Breast epithelium (tissue), 4 donors: ENCODE measurements around the gene STARD13. TPM values are rescaled to one million over a fixed set of nuclear protein-coding genes. Genes with fewer than 3 reads are reported as not detected.

ENCODE experiments used
- DNase-seq, 2 donors: peaks; one replicate each; pipeline ENCODE4 v3.0.0-alpha.2; 2019; ENCODE audit warnings: low spot score in 2 of 2
- H3K27ac ChIP-seq, 2 donors: fragments of 200-600 bp; sonication (generic) in 1 of 2; one replicate each; pipeline ENCODE4 v1.5.1; 2016 to 2019; ENCODE audit warnings: mild to moderate bottlenecking in 1 of 2
- H3K27me3 ChIP-seq, 2 donors: fragments of 200-600 bp; sonication (generic) in 1 of 2; one replicate each; pipeline versions ENCODE4 v1.5.1 to v1.6.0; 2017 to 2019; ENCODE audit warnings: control low read depth in 1 of 2, mild to moderate bottlenecking in 1 of 2
- H3K36me3 ChIP-seq: fragments of 200-600 bp; one replicate; pipeline ENCODE4 v1.5.1; 2019
- H3K4me1 ChIP-seq, 2 donors: fragments of 200-600 bp; sonication (generic); one replicate each; pipeline ENCODE4 v1.5.1; 2016 to 2019; ENCODE audit warnings: control low read depth in 1 of 2
- H3K4me3 ChIP-seq, 3 donors: fragments of 200-600 bp; sonication (generic); 1 replicate in 2 of 3; 2 replicates in 1 of 3; pipeline ENCODE4 v1.5.1; 2016 to 2019; ENCODE audit warnings: mild to moderate bottlenecking in 3 of 3, moderate library complexity in 2 of 3
- H3K9me3 ChIP-seq, 2 donors: fragments of 200-600 bp; sonication (generic) in 1 of 2; one replicate each; pipeline ENCODE4 v1.5.1; 2016 to 2019; ENCODE audit warnings: control low read depth in 1 of 2
- POLR2A ChIP-seq: fragments of 450-650 bp; IDR thresholded peaks from one replicate; pipeline ENCODE4 v1.6.1; 2016; ENCODE audit warnings: antibody characterized with exemption, mild to moderate bottlenecking, moderate library complexity
- POLR2AphosphoS5 ChIP-seq, 3 donors: sonication (generic); formaldehyde crosslinking; IDR thresholded peaks; one replicate each; pipeline ENCODE4 v1.6.1; 2017; ENCODE audit warnings: antibody characterized with exemption in 3 of 3
- intact Hi-C: fragments of 100-400 bp; cut with DNase I; formaldehyde crosslinking; loops from one replicate; pipeline ENCODE4 v1.15.1; 2023; ENCODE audit warnings: low total_unique reads
- total RNA-seq, 3 donors: library from RNA; depleted of rRNA; stranded (reverse); fragments of >200 nt; gene quantifications; one replicate each; pipeline ENCODE4 v1.1.0, GENCODE V29; 2016
- TF ChIP-seq, protein P1 (sequence below), 3 donors: fragments of 450-650 bp; IDR thresholded peaks; one replicate each; pipeline ENCODE4 v1.5.1; 2016 to 2017; ENCODE audit warnings: antibody characterized with exemption in 3 of 3, mild to moderate bottlenecking in 3 of 3, moderate library complexity in 3 of 3

Gene STARD13
- total RNA-seq, 3 donors from 2014 or later: 42.4 to 62.3 (median 58.7) TPM

DNA sequence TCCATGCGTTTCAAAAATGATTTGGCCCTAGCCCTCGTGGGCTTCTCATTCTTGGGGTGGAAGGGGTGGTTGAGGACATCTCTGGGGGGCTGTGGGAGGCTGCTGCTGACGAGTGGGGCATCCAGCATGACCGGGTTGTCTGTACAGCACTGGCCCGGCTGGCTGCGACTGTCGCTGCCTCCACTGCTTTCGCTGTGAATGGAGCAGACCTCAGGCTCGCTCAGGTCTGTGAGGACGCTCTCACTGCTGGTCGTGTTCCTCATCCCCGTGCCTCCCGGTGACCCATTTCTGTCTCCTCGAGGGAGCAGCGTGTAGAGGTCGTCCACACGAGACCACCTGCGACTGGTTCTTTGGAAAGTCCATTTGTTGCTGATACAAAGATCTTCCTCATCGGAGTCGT is 155.7 kb downstream of the STARD13 start:
- no peaks in the 10 kb centered on the region for H3K27me3 ChIP-seq
- TF ChIP-seq, protein P1, sequence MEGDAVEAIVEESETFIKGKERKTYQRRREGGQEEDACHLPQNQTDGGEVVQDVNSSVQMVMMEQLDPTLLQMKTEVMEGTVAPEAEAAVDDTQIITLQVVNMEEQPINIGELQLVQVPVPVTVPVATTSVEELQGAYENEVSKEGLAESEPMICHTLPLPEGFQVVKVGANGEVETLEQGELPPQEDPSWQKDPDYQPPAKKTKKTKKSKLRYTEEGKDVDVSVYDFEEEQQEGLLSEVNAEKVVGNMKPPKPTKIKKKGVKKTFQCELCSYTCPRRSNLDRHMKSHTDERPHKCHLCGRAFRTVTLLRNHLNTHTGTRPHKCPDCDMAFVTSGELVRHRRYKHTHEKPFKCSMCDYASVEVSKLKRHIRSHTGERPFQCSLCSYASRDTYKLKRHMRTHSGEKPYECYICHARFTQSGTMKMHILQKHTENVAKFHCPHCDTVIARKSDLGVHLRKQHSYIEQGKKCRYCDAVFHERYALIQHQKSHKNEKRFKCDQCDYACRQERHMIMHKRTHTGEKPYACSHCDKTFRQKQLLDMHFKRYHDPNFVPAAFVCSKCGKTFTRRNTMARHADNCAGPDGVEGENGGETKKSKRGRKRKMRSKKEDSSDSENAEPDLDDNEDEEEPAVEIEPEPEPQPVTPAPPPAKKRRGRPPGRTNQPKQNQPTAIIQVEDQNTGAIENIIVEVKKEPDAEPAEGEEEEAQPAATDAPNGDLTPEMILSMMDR (IDR thresholded peaks at IDR 0.05): no peak
- no peak for TF ChIP-seq POLR2AphosphoS5 (IDR thresholded peaks at IDR 0.05)
- TF ChIP-seq POLR2A: no peak
- intact Hi-C loops: no loop called here
- H3K4me1 ChIP-seq: peaks cover 3 to 4% of the 10 kb centered on the region in 2 donors
- H3K36me3 ChIP-seq: no peaks in the 10 kb centered on the region
- H3K9me3 ChIP-seq: no peaks in the 10 kb centered on the region
- no peak overlapping the region for H3K27ac ChIP-seq
- no peak overlapping the region for H3K4me3 ChIP-seq
- DNase-seq: no peak

DNA sequence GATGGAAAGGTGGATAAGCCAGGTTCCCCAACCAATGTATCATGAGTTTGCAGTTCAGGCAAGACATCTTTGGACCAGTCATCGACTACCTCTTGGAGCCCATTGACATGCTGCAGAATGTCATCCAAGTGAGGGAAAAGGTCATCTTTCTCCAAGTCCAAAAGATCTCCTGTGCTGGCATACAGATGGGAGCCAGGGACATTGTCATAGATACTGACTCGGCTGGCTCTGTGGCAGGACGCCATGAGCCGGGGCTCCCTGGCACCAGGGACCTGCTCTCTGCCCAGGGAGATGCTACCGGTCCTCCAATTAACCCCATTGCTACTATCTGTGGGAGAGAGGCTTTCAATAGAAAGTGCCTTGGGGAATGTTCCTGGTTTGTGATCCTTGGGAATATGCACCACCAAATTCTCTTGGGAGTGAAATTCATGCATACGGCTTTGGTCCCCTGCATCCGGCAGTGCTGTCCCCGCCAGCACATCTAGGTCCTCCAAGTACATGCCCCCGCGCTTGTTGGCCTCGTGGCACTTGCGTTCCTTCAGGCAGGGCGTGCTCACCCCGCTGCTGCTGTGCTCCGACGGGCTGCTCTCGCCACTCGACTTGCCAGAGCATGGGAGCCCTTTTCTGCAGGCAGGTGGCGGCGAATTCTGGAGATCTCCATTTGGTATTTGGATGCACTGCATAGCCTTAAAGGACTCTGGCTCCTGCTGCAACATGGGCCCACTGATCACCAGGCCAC is 156.3 kb downstream of the STARD13 start:
- Histone ChIP-seq H3K4me3 (no peak overlapping the region), H3K36me3 (no peaks in the 10 kb centered on the region), H3K4me1 (peaks cover 3 to 4% of the 10 kb centered on the region in 2 donors), H3K27ac (no peak overlapping the region), H3K27me3 (no peaks in the 10 kb centered on the region), H3K9me3 (no peaks in the 10 kb centered on the region)
- TF ChIP-seq, protein P1 (IDR thresholded peaks at IDR 0.05): no peak
- TF ChIP-seq POLR2A (no peak), POLR2AphosphoS5 (IDR thresholded peaks at IDR 0.05) (no peak)
- no peak for DNase-seq
- intact Hi-C loops: no loop called here

DNA sequence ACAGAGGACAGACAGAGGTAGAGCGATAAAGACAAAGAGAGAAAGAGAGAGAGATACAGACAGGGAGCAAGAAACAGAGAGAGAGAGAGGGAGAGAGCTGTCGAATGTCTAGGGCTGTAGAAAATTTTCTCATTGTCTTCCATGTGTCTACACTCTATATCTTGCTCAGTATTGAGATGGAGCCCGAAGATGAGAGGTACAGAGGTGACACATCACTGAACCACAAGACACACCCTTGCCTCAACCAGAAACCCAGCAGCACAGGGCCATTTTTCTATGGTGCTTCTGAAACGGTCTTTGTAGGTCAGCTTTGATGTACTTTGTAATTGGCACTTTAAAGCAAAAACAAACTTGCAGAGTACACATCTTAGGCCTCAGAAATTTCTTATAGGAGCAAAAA is 157.4 kb downstream of the STARD13 start:
- Histone ChIP-seq H3K36me3 (no peaks in the 10 kb centered on the region), H3K4me3 (no peak overlapping the region), H3K27me3 (no peaks in the 10 kb centered on the region), H3K9me3 (no peaks in the 10 kb centered on the region), H3K27ac (peak overlapping the region; percentile 22 to 76), H3K4me1 (peaks cover 3 to 4% of the 10 kb centered on the region in 2 donors)
- TF ChIP-seq, protein P1 (IDR thresholded peaks at IDR 0.05): no peak
- TF ChIP-seq POLR2A (no peak), POLR2AphosphoS5 (IDR thresholded peaks at IDR 0.05) (no peak)
- intact Hi-C loops: no loop called here
- no peak for DNase-seq

DNA sequence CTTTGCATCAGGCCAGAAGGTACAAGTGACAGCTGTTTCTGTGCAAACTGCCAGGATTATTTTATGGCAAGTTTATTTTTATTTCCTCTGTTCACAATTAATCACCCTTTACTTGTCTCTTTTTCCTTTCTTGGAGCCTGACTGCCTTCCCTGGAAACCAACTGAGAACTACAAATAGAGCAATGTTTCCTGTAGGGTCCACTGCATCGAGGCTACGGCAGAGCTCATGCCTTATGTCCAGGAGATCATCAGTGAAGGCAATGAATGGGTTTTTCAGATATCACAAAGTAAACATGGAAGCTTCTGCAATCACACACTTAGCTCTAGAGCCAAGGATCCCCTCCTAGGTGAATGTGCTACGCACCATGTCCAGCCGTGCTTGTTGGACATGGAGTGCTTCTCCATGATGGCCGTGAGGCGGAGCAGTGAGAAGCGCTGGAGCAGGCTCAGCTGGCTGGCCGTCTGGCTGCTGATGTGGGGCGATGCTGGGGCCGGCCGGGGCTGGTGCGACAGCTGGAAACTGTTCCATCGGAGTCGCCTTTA is 158.5 kb downstream of the STARD13 start:
- H3K4me1 ChIP-seq: peaks cover 3 to 4% of the 10 kb centered on the region in 2 donors
- H3K36me3 ChIP-seq: no peaks in the 10 kb centered on the region
- no peaks in the 10 kb centered on the region for H3K27me3 ChIP-seq
- TF ChIP-seq POLR2AphosphoS5 (IDR thresholded peaks at IDR 0.05) (no peak), POLR2A (no peak)
- TF ChIP-seq, protein P1 (IDR thresholded peaks at IDR 0.05): no peak
- no peaks in the 10 kb centered on the region for H3K9me3 ChIP-seq
- H3K27ac ChIP-seq: peak overlapping the region; percentile 76 to 86
- intact Hi-C loops: no loop called here
- DNase-seq: no peak
- H3K4me3 ChIP-seq: no peak overlapping the region

DNA sequence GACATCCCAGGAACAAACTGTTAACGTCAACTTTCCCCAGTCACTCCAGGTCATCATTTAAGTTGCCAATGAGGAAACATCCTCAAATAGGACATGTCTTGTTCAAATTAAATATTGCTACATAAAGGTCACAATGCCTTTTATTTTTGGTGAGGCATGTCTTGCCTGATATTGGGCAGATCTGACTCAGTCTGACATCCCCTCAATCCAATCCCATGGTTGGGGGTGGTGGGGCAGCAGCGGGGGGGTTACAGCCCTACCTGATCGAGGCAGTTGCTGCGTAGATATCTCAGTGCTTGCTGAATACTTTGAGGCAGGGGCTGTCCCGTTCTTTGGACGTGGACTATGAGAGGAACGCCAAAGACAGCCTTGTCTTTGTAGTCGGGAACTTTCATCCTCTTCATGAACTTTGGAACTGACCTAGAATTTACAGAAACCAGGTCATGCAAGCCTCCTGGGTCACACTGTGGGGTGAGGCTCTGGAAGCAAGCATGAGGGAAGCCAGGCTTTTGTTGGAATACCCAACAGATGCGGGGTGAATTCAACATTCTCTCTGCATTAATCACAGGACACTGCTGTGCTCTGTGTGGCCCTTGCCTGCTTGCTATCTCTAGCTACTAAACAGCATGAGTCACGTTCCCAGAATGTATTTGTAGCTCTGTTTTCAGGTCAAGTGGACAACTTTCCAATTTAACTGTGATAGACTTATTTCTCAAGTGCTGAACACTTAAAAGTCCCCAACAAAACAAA is 159.6 kb downstream of the STARD13 start:
- Histone ChIP-seq H3K4me1 (peaks cover 3 to 4% of the 10 kb centered on the region in 2 donors), H3K4me3 (peak overlapping the region in 1 of 3 donors; percentile 29), H3K27me3 (no peaks in the 10 kb centered on the region), H3K36me3 (no peaks in the 10 kb centered on the region), H3K27ac (peak overlapping the region; percentile 76 to 86), H3K9me3 (no peaks in the 10 kb centered on the region)
- intact Hi-C loops: no loop called here
- DNase-seq: peak in 1 of 2 donors; percentile 45
- TF ChIP-seq POLR2AphosphoS5 (IDR thresholded peaks at IDR 0.05) (peak; percentile 58 to 90 (median 81)), POLR2A (no peak)
- TF ChIP-seq, protein P1 (IDR thresholded peaks at IDR 0.05): no peak
